Esophagus muscularis mucosa (tissue), 4 donors: Measurements from ENCODE around the gene CPEB4.

Experiments
- CTCF ChIP-seq, 3 experiments: fragments of 200-600 bp in 2 of 3; fragments of 450-650 bp in 1 of 3; sonication (generic) in 2 of 3; IDR thresholded peaks; one replicate each; pipeline ENCODE4 v1.5.1; 2017 to 2019; ENCODE audit warnings: antibody characterized with exemption in 3 of 3, mild to moderate bottlenecking in 2 of 3, moderate library complexity in 1 of 3
- EP300 ChIP-seq: sonication (generic); formaldehyde crosslinking; IDR thresholded peaks from one replicate; pipeline ENCODE4 v1.6.1; 2017; ENCODE audit warnings: antibody characterized with exemption
- POLR2AphosphoS5 ChIP-seq, 2 donors: sonication (generic); formaldehyde crosslinking; IDR thresholded peaks; one replicate each; pipeline ENCODE4 v1.6.1; 2017; ENCODE audit warnings: antibody characterized with exemption in 2 of 2

DNA sequence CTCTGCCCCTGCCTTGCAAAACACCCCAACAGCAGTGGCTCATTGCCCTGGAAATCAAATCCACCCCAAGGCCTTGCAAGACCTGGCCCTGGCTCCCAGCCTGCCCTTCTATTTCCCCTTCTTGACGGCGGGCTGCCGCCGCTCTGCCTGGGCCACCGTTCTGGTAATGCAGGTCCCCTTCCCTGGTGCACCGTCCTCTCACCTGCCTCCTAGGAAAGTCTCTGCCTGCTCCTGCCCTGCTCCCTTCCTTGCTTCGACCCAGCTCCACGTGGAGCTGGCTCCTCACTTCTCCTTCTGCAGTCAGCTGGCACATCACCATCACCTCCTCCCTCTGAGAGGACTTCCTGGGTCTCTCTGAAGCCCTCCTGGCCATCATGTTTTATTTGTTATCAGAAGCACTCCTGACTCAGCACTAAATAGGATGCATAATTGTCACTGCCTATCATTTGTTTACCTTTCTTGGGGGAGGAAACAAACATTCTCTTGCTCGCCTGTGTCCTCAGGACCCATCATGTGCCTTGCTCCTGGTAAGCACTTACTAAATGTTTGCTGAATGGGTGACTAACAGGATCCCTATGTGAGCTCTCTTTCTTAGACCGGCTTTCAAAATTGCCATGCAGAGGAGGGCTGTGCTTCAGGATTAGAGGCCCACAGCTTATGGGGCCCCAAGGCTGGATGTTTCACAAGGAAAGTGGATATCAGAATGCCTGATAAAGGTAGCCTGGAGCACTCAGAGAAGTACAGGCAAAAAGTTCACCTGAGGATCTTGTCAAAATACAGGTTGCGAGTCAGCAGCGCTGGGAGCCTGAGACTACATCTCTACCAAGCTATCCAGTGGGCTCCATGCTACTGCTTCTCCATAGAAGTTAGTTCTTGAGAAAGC, 81.3 kb downstream of the CPEB4 start:
- TF ChIP-seq CTCF (IDR thresholded peaks at IDR 0.05) (no peak), EP300 (no peak), POLR2AphosphoS5 (IDR thresholded peaks at IDR 0.05) (no peak)
